ENCODE results near the gene TRIM58. TPM values are rescaled to one million over a fixed set of nuclear protein-coding genes. Genes with fewer than 3 reads are reported as not detected.

Gene TRIM58
- total RNA-seq, 2 experiments from 2014 or later: 0.16 to 0.18 TPM

Other genes starting within 250 kb of the TRIM58 start
- gene OR13G1, start 177.4 kb upstream of the TRIM58 start, total RNA-seq: not detected
- gene OR6F1, start 140.5 kb upstream of the TRIM58 start, total RNA-seq: not detected
- not detected for gene OR14K1, start 118.6 kb upstream of the TRIM58 start, total RNA-seq
- not detected for gene OR14A2, start 109.0 kb upstream of the TRIM58 start, total RNA-seq
- gene OR1C1, start 96.6 kb upstream of the TRIM58 start, total RNA-seq: not detected
- not detected for gene OR14A16, start 33.1 kb upstream of the TRIM58 start, total RNA-seq
- gene OR11L1, start 15.3 kb upstream of the TRIM58 start, total RNA-seq: not detected
- gene OR2W3, start 38.4 kb downstream of the TRIM58 start, total RNA-seq: not detected
- not detected for gene OR2T8, start 63.1 kb downstream of the TRIM58 start, total RNA-seq
- gene OR2AJ1, start 67.7 kb downstream of the TRIM58 start, total RNA-seq: not detected
- gene OR2L8, start 91.7 kb downstream of the TRIM58 start, total RNA-seq: not detected
- not detected for gene OR2AK2, start 108.0 kb downstream of the TRIM58 start, total RNA-seq
- gene OR2L5, start 156.5 kb downstream of the TRIM58 start, total RNA-seq: not detected
- under 1 TPM; 0.11 to 0.12 TPM for gene OR2L2, start 172.9 kb downstream of the TRIM58 start, total RNA-seq
- gene OR2L3, start 189.6 kb downstream of the TRIM58 start, total RNA-seq: not detected
- gene OR2L13, start 238.0 kb downstream of the TRIM58 start, total RNA-seq: not detected